ENCODE data around the gene MELK.
"Not testable (repeated sequence)": the region's sequence is repeated elsewhere in the genome, so short reads cannot be mapped to it uniquely, and the experiment has no call there.

MELK gene

DNA sequence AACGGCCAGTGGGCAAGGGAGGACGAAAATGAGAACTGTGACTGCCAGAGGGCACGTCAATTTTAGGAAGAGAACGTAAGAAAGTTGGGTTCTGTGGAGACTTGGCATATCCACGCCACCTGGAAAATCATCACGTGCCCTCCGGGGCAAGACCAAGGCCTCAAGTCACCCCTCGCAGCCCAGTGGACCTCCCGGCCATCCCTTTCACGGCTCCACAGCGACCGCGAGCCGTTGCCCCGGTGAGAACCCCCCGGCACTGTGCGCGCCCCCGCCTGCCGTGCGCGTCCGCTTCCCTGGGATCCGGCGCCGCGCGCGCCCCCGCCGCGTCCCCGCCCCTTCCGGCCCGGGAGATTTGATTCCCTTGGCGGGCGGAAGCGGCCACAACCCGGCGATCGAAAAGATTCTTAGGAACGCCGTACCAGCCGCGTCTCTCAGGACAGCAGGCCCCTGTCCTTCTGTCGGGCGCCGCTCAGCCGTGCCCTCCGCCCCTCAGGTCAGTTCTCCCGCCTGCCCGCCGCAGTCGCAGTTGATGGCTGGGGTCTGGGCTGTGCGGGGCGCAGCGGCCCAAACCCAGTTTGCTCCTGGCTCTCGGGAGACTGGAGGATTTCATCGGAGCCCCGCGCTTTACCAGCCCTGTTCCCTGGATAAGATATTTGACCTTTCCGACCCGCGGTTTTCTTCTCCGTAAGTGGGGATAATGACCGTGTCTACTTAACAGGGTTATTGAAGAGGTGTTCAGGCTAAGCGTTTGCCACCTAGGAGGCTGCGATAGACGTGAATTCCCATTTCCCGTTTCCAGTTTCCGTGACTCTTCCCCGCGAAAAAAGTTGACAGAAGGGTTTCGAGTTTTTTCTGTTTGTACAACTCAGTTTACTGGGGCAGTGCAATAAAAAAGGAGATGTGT is at the start of gene MELK:
MELK (plus strand) TSS at position 381 of the 904 bp plus-strand sequence. CDS start 8,787 bp downstream, outside the sequence.
- no peak for DNase-seq (ENCODE audit: low read depth)

GRCh38 chr9:36530224-36530623 is 42.5 kb upstream of the MELK start:
- DNase-seq (ENCODE audit: low read depth) = no peak

GRCh38 chr9:36532353-36532752 is 40.3 kb upstream of the MELK start:
- no peak for DNase-seq (ENCODE audit: low read depth)

DNA sequence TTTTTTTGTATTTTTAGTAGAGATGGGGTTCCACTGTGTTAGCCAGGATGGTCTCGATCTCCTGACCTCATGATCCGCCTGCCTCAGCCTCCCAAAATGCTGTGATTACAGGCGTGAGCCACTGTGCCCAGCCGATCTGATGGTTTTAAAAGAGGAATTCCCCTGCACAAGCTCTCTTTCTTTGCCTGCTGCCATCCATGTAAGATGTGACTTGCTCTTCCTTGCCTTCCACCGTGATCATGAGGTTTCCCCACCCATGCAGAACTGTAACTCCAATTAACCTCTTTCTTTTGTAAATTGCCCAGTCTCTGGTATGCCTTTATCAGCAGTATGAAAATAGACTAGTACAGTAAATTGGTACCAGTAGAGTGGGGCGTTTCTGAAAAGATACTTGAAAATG is 39.0 kb upstream of the MELK start:
- DNase-seq (ENCODE audit: low read depth) = not testable (repeated sequence)

- DNase-seq (ENCODE audit: low read depth) = no peak
These were observed 37.6 kb upstream of the MELK start for GRCh38 chr9:36535107-36535506.

DNA sequence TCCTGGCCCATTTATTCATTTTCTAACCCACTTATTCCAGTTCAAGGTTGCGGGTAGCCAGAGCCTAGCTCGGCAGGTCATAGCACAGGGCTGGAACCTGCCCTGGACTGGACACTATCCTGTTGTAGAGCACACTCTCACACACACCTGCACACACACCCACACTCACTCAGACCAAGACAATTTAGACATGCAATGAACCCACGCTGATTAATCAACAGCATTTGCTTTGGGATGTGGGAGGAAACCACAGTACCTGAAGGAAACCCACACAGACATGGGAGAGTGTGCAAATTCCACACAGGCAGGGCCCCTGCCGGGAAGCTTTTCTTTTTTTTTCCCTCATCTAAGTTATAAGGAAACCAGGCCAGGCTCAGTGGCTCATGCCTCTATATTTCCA is 34.8 kb upstream of the MELK start:
- DNase-seq (ENCODE audit: low read depth) = no peak

DNA sequence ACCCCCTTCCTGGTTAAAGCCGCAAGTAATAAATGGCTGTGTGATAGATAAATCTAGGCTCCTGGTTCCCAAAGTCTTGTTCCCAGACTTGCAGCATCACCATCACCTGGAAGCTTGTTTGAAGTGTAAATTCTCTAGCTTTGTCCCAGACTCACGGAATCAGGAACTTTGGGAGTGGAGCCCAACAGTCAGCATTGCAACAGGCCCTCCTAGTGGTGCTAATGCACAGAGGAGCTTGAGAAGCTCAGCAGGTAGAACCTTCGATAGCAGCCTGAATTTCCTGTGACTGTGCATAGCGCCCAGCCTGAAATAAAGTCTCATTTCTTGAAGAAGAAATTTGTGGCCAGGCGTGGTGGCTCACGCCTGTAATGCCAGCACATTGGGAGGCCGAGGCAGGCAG is 30.3 kb upstream of the MELK start:
- DNase-seq (ENCODE audit: low read depth) = no peak

DNA sequence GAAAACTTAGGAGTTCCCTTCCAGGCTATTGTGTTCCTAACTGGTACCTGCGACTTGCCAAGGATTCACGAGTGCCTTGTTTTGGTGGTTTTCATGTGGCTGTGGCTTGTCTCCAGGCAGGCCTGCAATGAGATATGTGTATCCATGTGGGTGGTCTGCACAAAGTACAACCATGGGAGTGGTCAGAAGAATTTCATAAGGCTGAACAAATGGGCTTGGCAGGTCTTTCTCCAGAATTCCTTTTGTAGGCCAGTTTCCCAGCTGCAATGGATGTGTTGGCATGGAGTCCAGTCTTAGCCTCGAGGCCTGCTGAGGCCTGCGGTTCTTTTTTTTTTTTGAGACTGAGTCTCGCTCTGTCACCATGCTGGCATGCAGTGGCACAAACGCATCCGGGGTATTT is 28.8 kb upstream of the MELK start:
- DNase-seq (ENCODE audit: low read depth) = no peak

GRCh38 chr9:36547598-36547997 is 25.1 kb upstream of the MELK start:
- no peak for DNase-seq (ENCODE audit: low read depth)

GRCh38 chr9:36548454-36548853 is 24.2 kb upstream of the MELK start:
- DNase-seq (ENCODE audit: low read depth) = no peak

DNA sequence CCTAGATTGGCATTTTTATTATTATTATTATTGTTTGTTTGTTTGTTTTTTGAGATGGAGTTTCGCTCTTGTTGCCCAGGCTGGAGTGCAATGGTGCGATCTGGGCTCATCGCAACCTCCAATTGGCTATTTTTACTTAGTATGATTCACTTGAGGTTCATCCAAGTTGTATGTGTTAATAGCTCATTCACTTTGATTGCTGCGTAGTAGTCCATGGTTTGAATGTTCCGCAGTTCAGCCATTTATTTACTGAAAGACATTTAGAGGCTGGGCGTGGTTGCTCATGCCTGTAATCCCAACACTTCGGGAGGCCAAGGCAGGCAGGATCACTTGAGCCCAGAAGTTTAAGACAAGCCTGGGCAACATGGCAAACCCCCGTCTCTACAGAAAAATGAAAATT is 22.6 kb upstream of the MELK start:
- no peak for DNase-seq (ENCODE audit: low read depth)

DNA sequence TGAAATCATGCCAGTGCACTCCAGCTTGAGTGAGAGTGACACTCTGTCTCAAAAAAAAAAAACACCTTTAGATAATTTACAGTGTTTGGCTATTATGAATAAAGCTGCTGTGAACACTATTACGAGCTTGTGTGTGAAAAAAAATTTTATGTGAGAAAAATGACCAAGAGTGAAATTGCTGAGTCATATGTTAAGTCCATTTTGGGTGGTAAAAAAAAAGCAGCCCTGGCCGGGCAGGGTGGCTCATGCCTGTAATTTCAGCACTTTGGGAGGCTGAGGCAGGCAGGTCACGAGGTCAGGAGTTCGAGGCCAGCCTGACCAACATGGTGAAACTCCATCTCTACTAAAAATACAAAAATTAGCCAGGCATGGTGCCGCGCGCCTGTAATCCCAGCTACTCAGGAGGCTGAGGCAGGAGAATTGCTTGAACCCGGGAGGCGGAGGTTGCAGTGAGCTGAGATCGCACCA is 22.0 kb upstream of the MELK start:
- DNase-seq (ENCODE audit: low read depth) = not testable (repeated sequence)

- no peak for DNase-seq (ENCODE audit: low read depth)
These were observed 21.6 kb upstream of the MELK start for GRCh38 chr9:36551129-36551528.

- no peak for DNase-seq (ENCODE audit: low read depth)
These were observed 20.8 kb upstream of the MELK start for GRCh38 chr9:36551910-36552309.

DNA sequence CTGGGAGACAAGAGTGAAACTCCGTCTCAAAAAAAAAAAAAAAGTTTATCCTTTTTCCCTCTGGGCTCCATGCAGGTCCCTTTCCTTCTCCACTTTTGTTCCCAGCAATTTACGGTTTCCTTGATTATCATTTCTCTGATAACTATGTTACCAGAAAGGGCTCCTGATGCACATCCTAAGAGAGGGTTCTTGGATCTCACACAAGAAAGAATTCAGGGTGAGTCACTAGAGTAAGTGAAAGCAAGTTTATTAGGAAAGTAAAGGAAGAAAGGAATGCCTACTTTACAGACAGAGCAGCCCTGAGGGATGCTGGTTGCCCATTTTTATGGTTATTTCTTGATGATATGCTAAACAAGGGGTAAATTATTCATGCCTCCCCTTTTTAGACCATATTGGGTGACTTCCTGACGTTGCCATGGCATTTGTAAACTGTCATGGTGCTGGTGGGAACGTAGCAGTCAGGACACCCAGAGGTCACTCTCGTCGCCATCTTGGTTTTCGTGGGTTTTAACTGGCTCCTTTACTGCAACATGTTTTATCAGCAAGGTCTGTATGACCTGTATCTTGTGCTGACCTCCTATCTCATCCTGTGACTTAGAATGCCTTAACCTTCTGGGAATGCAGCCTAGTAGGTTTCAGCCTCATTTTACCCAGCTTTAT is 13.5 kb upstream of the MELK start:
- DNase-seq (ENCODE audit: low read depth) = no peak

DNA sequence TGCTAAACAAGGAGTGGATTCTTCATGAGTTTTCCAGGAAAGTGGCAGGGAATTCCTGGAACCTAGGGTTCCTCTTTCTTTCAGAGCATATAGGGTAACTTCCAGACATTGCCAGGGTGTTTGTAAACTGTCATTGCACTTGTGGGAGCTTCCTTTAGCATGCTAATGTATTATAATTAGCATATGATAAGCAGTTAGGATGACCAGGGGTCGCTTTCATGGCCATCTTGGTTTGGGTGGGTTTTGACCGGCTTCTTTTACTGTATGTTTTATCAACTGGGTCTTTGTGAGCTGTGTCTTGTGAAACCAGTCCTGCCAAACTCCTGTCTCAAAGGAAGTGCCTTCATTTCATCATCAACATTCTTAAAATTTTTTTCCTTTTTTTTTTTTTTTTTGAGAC is 11.9 kb upstream of the MELK start:
- no peak for DNase-seq (ENCODE audit: low read depth)

DNA sequence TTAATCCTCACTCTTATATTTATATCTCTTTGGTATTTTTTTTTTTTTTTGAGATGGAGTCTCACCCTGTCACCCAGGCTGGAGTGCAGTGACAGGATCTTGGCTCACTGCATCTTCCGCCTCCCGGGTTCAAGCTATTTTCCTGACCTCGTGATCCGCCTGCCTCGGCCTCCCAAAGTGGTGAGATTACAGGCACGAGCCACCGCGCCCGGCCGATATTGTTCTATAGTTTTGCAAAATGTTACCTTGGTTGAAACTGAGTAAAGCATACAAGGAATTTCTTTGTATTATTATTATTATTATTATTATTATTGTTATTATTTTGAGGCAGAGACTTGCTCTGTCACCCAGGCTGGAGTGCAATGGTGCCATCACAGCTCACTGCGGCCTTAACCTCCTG is 9.9 kb upstream of the MELK start:
- DNase-seq (ENCODE audit: low read depth) = not testable (repeated sequence)

GRCh38 chr9:36566813-36567221 is 5.9 kb upstream of the MELK start:
- DNase-seq (ENCODE audit: low read depth) = no peak

DNA sequence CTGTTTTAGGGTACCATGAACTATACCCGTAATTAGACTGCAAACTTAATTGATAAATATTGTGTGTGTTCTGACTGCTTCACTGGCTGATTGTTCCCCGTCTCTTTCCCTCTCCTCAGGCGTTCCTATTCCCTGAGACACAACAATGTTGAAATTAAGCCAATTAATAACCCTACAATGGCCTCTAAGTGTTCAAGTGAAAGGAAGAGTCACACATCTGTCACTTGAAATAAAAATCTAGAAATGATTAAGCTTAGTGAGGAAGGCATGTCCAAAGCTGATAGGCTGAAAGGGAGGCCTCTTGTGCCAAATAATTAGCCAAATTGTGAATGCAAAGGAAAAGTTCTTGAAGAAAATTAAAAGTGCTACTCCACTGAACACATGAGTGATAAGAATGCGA is 4.0 kb upstream of the MELK start:
- DNase-seq (ENCODE audit: low read depth) = not testable (repeated sequence)

GRCh38 chr9:36571333-36571732 is 1.4 kb upstream of the MELK start:
- no peak for DNase-seq (ENCODE audit: low read depth)

DNA sequence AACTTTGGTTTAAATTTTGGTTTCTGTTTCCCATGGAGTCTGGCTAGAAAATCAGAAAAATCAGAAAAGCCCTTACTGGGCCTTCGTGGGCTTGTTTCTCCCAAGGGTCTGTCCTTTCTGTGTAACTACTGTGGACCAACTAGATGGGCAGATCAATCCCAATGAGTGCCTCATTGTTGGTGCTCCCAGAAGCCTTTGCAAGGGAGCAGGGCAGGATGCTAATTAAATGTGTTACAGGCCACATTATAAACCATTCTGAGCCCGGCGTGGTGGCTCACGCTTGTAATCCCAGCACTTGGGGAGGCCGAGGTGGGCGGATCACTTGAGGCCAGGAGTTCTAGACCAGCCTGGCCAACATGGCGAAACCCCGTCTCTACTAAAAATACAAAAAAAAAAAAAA is 1.4 kb downstream of the MELK start:
- not testable (repeated sequence) for DNase-seq (ENCODE audit: low read depth)

GRCh38 chr9:36575411-36575882 is 2.8 kb downstream of the MELK start:
- no peak for DNase-seq (ENCODE audit: low read depth)

GRCh38 chr9:36576866-36577265 is 4.2 kb downstream of the MELK start:
- DNase-seq (ENCODE audit: low read depth) = no peak

Measured in non-pigmented ciliary epithelial cell (primary cell).